Posterior vena cava (tissue), 2 donors: ENCODE data around the gene FFAR3. TPM values are rescaled to one million over a fixed set of nuclear protein-coding genes. Genes with fewer than 3 reads are reported as not detected.
"Not testable (repeated sequence)": the region's sequence is repeated elsewhere in the genome, so short reads cannot be mapped to it uniquely, and the experiment has no call there.

Source experiments
- DNase-seq: peaks from one replicate; pipeline ENCODE4 v3.0.0-alpha.2; 2020; ENCODE audit warnings: low spot score
- intact Hi-C, 2 donors: fragments of 100-400 bp; cut with DNase I; formaldehyde crosslinking; loops; one replicate each; pipeline versions ENCODE4 v1.14.1 to v1.14.2; 2022 to 2023
- total RNA-seq, 2 donors: library from RNA; stranded (reverse); fragmentation: NEBNext Ultra II Directional; extraction: Animal tissue kit (Norgen Biotek cat#: 25700); gene quantifications; one replicate each; pipeline ENCODE4 v1.2.1, GENCODE V29; 2021
- donor health status: DM: yes; HTN: yes; CAD: no.
- donor health status: DM: yes; HTN: yes; CAD: no.

FFAR3 gene
- total RNA-seq, 2 donors from 2014 or later: 0.14 TPM; not detected in 1

DNA sequence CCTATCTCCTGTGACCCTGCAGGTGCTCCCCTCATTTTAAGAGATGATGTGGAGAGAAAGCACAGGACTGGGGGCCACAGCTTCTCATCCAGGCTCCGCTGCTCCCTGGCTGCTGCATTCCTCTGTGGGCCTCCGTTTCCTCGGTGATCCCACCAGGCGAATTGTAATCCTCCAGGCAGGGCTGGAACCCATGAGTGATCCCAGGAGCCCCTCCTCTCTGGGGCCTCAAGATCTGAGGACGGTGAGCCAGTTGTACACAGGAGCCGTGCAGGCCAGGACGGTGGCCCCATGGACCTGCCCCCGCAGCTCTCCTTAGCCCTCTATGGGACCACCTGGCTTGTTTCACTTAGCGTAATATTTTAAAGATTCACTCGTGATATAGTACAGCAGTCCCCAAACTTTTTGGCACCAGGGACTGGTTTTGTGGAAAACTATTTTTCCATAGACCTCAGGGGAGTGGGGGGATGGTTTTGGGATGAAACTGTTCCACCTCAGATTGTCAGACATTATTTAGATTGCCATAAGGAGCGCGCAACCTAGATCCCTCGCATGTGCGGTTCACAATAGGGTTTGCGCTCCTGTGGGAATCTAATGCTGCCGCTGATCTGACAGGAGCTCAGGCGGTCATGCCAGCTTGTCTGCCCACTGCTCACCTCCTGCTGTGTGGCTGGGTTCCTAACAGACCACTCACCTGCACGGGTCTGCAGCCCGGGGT is 5.6 kb downstream of the FFAR3 start:
- intact Hi-C loops: no loop called here
- DNase-seq: peak; percentile 76

DNA sequence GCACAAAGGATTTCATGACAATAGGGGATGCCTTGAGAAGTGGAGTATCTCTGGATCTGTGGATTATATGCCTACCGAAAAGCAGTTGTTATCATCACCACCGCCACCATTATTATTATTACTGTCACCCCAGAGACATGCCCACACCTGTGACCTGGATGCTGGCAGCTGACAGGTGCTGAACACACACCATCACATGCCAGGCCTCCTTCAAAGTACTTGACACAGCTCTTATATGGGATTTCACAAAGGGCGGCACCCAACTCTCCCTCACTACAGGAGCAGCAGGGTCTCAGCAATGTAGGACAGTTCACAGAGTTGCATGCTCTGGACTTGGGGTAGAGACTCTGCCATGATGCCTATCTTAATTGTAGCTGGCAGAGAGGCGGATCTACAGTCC is 7.0 kb downstream of the FFAR3 start:
- DNase-seq: no peak

DNA sequence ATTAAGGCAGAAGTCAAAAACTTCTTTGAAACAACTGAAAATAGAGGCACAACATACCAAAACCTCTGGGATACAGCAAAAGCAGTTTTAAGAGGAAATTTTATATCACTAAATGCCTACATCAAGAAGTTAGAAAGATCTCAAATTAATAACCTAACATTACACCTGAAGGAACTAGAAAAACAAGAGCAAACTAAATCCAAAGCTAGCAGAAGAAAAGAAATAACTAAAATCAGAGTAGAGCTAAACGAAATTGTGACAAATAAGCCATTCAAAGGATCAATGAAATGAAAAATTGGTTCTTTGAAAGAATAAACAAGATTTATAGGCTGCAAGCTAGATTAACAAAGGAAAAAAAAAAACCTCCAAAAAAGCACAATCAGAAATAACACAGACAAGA is 10.1 kb downstream of the FFAR3 start:
- intact Hi-C loops: no loop called here
- no peak for DNase-seq

More for the DNA sequence above, 7.0 kb downstream of the FFAR3 start:
- intact Hi-C loops: no loop called here

DNA sequence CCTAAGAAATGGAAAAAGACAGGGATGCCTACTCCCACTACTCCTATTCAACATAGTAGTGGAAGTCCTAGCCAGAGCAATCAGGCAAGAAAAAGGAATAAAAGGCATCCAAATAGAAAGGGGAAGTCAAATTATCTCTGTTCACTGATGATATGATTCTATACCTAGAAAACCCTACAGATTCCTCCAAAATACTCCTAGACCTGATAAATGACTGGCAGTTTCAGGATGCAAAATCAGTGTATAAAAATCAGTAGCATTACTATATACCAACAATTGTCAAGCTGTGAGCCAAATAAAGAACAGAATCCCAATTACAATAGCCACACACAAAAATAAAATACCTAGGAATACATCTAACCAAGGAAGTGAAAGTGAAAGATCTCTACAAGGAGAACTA is 11.3 kb downstream of the FFAR3 start:
- no peak for DNase-seq
- intact Hi-C loops: no loop called here

DNA sequence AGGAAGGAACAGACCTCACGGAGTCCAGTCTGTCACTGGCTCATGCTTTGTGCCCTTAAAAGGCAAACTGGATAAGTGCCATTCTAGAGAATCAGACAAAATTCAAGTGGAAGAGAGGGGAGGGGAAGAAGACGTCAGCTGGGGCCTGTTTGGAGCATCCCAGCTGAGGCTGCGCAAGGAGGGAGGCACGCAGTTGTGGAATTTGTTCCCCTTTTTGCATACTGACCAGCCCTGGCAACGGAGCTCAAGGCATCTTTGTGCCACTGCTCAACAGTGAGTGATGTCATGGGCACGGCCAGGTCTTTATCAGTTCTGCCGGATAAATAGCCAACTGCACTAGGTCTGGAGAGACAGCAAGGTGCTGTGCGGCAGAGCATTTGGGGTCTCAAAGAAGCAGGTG is 12.5 kb downstream of the FFAR3 start, which contains the start of gene GPR42:
Gene GPR42 (plus strand): TSS at position 347 of the 400 bp plus-strand sequence. CDS start 292 bp downstream, outside the sequence.
- intact Hi-C loops: no loop called here
- DNase-seq: no peak

DNA sequence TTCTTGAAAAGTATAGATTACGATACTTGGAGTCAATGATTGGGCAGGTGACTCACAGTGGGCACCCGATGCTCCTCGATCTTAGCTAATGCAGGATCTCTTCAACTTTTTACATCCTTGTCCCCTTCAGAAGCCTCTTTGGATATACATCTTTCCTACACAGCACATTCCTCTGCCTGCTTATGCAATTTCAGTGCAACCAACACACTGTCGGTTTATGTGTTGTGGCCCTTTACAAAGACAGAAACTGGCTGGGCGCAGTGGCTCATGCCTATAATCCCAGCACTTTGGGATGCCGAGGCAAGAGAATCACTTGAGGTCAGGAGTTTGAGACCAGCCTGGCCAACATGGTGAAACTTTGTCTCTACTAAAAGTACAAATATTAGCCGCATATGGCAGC is 15.2 kb downstream of the FFAR3 start:
- intact Hi-C loops: no loop called here
- no peak for DNase-seq

DNA sequence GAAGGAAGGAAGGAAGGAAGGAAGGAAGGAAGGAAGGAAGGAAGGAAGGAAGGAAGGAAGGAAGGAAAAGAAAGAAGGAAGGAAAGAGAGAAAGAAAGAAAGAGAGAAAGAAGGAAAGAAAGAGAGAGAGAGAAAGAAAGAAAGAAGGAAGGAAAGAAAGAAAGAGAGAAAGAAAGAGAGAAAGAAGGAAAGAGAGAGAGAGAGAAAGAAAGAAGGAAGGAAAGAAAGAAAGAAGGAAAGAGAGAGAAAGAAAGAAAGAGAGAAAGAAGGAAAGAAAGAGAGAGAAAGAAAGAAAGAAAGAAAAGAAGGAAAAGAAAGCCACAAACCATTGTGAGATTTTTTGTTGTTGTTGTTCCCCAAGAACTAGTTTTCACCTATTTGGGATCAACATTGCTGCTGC is 15.8 kb downstream of the FFAR3 start:
- intact Hi-C loops: not testable (repeated sequence)

DNA sequence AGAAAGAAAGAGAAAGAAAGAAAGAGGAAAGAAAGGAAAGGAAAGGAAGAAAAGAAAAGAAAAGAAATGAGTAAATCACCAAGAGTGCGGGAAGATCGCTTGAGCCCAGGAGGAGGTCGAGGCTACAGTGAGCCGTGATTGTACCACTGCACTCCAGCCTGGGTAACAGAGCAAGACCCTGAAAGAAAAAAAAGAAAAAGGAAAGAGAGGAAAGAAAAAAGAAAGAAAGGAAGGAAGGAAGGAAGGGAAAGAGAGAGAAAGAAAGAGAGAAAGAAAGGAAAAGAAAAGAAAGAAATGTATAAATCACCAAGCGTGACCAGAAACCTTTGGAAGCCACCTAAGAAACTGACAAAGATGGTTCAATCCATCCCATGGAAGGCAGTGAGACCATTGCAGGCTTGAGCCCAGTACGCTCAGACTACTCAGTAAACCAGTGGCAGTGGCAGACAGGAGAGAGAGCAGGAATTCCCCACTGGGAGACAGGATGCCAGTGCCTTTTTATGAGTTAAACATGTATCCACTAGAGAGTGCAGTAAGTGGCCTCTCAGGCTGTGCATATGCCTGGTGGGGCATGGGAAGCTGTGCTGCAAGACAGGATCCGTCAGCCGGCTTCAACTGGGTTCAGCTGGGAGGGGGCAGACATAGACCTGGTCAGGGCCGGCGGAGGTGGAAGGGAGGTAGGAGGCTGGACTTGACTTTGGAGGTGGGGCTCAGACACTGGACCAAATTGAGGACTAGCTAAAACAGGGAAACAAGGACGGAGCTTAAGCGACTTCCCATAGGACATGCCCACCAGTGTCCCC is 17.4 kb downstream of the FFAR3 start:
- intact Hi-C loops: no loop called here

More for the DNA sequence above, 15.8 kb downstream of the FFAR3 start:
- not testable (repeated sequence) for DNase-seq

DNA sequence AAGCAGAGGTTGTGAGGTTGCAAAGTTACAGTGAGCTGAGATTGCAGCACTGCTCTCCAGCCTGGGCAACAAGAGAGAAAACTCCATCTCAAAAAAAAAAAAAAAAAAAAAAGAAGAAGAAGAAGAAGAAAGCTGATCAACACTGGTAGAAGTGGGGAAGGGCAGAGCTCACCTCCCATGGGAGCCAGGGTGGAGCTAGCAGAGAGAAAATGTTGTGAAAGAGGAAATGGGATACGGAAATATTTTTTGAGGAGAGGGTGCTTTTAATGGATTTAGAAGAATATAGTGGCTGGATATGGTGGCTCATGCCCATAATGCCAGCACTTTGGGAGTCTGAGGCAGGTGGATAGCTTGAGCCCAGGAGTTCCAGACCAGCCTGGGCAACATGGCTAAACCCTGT is 19.4 kb downstream of the FFAR3 start:
- no peak for DNase-seq
- intact Hi-C loops: no loop called here

More for the DNA sequence above, 17.4 kb downstream of the FFAR3 start:
- no peak for DNase-seq

DNA sequence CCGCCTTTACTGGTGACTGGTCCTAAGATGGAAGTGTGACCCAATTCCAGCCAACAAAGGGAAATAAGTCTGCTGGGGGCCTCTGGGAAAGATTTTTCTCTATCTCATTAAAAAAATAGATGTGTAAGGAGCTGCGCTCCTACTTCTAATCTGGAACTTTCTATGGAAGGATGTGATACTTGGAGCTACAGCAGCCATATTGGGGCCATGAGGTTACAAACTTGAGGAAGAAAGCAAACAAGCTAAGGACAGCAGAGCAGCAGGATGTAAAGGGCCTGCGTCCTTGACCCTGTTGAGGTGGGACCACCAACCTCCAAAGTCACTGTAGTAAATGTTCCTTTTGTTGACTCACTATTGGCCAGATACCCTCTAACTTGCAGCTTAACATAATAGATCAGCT is 20.1 kb downstream of the FFAR3 start:
- intact Hi-C loops: no loop called here
- no peak for DNase-seq

DNA sequence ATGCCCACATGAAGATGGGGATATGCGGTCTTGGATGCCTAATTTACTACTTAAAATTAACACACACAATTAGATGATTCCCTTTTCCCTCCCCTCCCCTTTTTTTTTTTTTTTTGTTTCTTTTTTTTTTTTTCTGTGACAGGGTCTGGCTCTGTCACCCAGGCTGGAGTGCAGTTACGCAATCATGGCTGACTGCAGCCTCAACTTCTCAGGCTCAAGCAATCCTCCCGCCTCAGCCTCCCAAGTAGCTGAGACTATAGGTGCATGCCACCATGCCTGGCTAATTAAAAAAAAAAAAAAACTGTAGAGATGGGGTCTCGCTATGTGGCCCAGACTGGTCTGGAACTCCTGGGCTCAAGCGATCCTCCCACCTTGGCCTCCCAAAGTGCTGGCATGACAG is 21.3 kb downstream of the FFAR3 start:
- DNase-seq, intact Hi-C loops: not testable (repeated sequence)

DNA sequence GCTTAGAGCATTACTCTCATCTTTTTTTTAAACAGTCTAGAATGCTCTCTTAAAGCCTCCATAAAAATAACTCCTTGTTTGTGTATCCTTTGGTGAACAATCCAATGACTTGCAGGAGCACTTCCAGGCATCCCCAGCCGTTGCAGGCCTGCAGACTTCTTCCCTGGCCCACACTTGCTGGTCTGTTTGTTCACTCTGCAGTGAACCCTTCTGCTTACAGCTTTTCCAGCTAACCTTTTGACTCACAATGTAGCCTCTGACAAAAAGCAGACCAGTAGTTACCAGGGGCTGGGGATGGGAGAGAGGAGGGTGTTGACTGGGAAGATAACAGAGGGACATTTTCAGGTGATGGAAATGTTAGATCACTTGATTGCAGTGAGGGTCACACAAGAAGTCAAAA is 21.7 kb downstream of the FFAR3 start:
- intact Hi-C loops: no loop called here
- DNase-seq: no peak

DNA sequence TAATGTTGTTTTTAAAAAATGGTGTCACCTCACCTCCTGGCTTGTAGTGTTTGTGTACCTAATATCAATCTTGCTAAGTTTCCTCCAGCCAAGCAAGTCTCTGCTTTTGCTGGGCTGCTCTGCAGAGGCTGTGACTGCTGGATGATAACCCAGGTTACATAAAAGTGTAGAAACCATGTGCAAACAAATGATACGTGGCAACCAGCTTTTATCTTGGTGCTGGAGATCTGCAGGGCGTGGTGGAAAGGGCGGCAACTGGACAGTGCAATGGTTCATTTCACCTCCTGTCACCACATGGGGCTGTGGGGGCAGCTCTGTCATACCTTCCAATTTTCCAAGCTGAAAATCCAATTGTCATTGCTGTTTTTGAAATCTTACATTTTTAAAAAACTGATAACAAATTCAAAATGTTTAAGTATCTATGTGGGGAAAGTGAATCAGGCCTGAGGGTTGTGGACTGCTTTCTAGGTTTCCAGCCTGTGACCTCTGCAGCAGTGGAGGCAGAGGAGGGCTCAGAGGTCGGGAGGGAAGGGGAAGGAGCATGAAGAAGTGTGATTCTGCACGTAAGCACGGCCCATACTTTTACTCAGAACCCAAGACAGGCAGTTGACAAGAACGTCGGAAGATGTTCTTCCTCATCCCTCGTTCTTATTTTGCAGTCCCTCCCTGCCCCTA is 22.3 kb downstream of the FFAR3 start:
- DNase-seq: no peak
- intact Hi-C loops: no loop called here

DNA sequence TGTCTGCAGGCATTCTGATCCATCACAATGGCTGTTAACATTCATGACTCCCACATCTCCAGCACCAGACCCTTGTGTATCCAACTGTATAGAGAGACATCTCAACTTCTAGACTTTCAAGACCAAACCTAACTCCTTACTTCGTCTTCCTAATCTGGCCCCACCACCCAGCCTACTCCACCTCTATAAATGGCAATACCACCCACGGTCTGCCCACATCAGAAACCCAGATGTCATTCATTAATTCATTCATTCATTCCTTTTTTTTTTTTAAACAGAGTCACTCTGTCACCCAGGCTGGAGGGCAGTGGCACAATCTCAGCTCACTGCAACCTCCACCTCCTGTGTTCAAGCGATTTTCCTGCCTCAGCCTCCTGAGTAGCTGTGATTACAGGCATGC is 23.1 kb downstream of the FFAR3 start:
- DNase-seq: no peak
- intact Hi-C loops: no loop called here

DNA sequence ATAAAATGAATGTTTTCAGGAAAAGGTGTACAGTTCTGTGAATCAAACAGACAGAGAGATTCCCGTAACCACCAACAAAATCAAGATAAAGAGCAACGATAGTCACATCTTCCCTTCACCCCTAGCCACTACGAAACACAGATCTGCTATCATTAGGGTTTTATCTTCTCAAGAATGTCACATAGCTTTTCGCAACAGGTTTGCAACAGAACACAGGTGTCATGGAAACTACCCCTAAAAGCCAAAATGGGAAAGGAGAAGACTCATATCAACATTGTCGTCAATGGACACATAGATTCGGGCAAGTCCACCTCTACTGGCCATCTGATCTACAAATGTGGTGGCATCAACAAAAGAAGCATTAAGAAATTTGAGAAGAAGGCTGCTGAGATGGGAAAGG is 23.7 kb downstream of the FFAR3 start:
- intact Hi-C loops: no loop called here
- DNase-seq: no peak

DNA sequence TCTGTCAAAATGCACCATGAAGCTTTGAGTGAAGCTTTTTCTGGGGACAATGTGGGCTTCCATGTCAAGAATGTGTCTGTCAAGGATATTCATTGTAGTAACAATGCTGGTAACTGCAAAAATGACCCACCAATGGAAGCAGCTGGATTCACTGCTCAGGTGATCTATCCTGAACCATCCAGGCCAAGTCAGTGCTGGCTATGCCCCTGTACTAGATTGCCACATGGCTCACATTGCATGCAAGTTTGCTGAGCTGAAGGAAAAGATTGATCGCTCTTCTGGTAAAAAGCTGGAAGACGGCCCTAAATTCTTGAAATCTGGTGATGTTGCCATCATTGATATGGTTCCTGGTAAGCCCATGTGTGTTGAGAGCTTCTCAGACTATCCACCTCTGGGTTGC is 25.3 kb downstream of the FFAR3 start:
- intact Hi-C loops: no loop called here
- DNase-seq: no peak

DNA sequence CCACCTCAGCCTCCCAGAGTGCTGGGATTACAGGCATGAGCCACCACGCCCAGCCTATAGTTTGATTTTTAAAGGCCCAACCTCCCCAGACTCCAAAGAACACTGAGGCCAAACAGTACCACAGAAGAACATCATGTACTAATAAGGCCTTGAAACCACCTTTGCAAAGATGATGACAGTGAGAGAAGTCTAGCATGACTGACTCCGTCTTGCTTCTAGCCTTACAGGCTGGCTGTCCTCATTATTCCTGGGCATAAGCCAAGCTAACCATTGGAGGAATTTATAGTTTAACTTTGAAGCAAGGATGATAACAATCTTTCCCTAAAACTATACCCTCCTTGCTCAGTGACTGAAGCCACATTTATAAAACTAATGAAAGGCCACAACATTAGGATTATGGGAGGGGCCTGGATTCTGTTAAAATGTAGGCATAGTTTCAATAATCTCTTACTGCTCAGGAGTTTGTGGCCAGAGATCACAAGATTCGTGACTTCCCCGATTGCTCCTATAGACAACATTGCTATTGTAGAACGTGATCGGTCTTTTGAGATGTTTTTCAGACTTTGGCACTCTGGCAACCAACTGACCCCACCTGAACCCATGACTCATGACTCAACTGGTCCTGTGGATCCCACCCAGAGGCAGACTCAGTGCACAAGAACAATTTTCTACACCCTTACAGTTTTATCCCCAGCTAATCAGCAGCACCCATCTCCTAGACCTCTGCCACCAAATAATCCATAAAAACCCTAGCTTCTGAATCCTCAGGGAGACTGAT is 30.2 kb downstream of the FFAR3 start:
- intact Hi-C loops: no loop called here
- no peak for DNase-seq

DNA sequence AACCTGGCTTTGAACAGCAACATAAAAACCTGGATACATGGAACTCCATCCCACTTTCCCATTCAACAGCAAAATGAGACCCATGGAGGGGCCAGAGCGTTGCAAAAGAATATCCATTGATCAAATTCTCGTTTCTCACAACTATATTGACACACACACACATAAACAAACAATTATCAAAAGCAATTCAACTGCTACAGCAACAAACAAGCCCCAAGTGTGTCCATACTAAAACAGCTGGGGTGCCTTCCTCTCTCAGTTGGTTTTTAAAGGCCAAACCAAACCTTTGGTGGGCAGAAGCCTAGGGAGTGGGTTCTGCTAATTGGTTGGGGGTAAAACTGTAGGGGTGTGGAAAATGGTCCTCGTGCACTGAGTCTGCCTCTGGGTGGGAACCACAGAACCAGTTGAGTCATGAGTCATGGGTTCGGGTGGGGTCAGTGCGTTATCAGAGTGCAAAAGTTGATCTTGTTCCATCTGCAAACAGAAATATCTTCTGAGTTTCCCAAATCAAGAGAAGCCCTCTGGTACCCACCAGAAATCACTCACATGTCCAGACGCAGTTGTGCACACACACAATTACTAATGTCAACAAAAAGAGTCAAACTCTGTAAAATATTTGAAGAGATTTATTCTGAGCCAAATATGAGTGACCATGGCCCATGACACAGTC is 31.1 kb downstream of the FFAR3 start:
- no peak for DNase-seq
- intact Hi-C loops: no loop called here
